PC-9 (cell line): Measurements from ENCODE around the gene KCNE4. TPM values are rescaled to one million over a fixed set of nuclear protein-coding genes. Genes with fewer than 3 reads are reported as not detected.

ENCODE experiments used
- BruUV-seq: library from RNA; stranded (reverse); fragments of 400-500 nt; replicated peaks from 2 replicates; lab custom pipeline; 2021; lab: Mats Ljungman, UMichigan
- CTCF ChIA-PET: fragments of 300-600 bp; sonication (Branson Sonifier 250); formaldehyde crosslinking; loops from one replicate; lab custom pipeline; 2022; ENCODE audit warnings: antibody characterized with exemption; lab: Charles Lee
- POLR2A ChIA-PET: fragments of 300-600 bp; sonication (Branson Sonifier 250); formaldehyde crosslinking; loops from one replicate; lab custom pipeline; 2022; ENCODE audit warnings: antibody characterized with exemption; ENCODE audit not compliant: unreplicated experiment; lab: Charles Lee
- DNase-seq, 2 experiments: peaks; one replicate each; pipeline versions ENCODE4 v3.0.0 to v3.0.0-alpha.2; 2015 to 2022; ENCODE audit warnings: mixed read lengths in 1 of 2
- H2AFZ ChIP-seq: fragments of 200-600 bp; sonication (generic); 2 replicates; pipeline ENCODE4 v1.8.1; 2017; ENCODE audit warnings: antibody characterized with exemption
- H3F3A ChIP-seq: fragments of 200-600 bp; sonication (generic); 2 replicates; pipeline ENCODE4 v1.8.1; 2017; ENCODE audit warnings: antibody characterized with exemption, mild to moderate bottlenecking, low read depth; ENCODE audit not compliant: insufficient read depth
- H3K27ac ChIP-seq: fragments of 200-600 bp; sonication (generic); 2 replicates; pipeline ENCODE4 v1.6.1; 2016; ENCODE audit warnings: mixed run types
- H3K27me3 ChIP-seq: fragments of 200-600 bp; sonication (generic); 2 replicates; pipeline ENCODE4 v1.6.1; 2016; ENCODE audit warnings: low read depth, mixed run types; ENCODE audit not compliant: insufficient read depth
- H3K36me3 ChIP-seq: fragments of 200-600 bp; sonication (generic); 2 replicates; pipeline ENCODE4 v1.6.1; 2016; ENCODE audit warnings: low read depth, mixed run types
- H3K4me1 ChIP-seq: fragments of 200-600 bp; sonication (generic); replicated peaks from 2 replicates; pipeline ENCODE4 v1.6.1; 2016; ENCODE audit warnings: mixed run types; ENCODE audit not compliant: insufficient read depth
- H3K4me2 ChIP-seq: fragments of 200-600 bp; sonication (generic); 2 replicates; pipeline ENCODE4 v1.6.1; 2017; ENCODE audit warnings: mixed run types
- H3K4me3 ChIP-seq: fragments of 200-600 bp; sonication (generic); 2 replicates; pipeline ENCODE4 v1.6.1; 2016; ENCODE audit warnings: mixed run types
- H3K79me2 ChIP-seq: fragments of 200-600 bp; sonication (generic); 2 replicates; pipeline ENCODE4 v1.6.1; 2017; ENCODE audit warnings: low read depth, mixed run types
- H3K9me2 ChIP-seq: fragments of 200-600 bp; sonication (generic); 2 replicates; pipeline ENCODE4 v1.8.1; 2017; ENCODE audit warnings: mild to moderate bottlenecking; ENCODE audit not compliant: insufficient read depth
- H3K9me3 ChIP-seq: fragments of 200-600 bp; sonication (generic); 2 replicates; pipeline ENCODE4 v1.8.1; 2016; ENCODE audit warnings: low read depth; ENCODE audit not compliant: insufficient read depth
- H4K20me1 ChIP-seq: fragments of 200-600 bp; sonication (generic); 2 replicates; pipeline ENCODE4 v1.8.1; 2017; ENCODE audit not compliant: insufficient read depth
- EZH2 ChIP-seq: fragments of 200-600 bp; sonication (generic); IDR thresholded peaks from 2 replicates; pipeline ENCODE4 v1.8.0; 2017; ENCODE audit warnings: antibody characterized with exemption, low read depth
- intact Hi-C: fragments of 100-400 bp; cut with micrococcal nuclease; formaldehyde crosslinking; loops from one replicate; pipeline ENCODE4 v1.10.0; 2022; ENCODE audit not compliant: unreplicated experiment
- total RNA-seq: library from RNA; stranded (reverse); gene quantifications from 2 replicates; pipeline ENCODE4 v1.2.3, GENCODE V29; 2021
- TF ChIP-seq, protein P1 (sequence below): fragments of 200-600 bp; sonication (generic); conservative IDR thresholded peaks from 2 replicates; pipeline ENCODE4 v1.6.1; 2017; ENCODE audit warnings: mixed run types, antibody characterized with exemption, mild to moderate bottlenecking, moderate library complexity

Gene KCNE4
- total RNA-seq, 1 experiment from 2014 or later: 0.11 TPM

DNA sequence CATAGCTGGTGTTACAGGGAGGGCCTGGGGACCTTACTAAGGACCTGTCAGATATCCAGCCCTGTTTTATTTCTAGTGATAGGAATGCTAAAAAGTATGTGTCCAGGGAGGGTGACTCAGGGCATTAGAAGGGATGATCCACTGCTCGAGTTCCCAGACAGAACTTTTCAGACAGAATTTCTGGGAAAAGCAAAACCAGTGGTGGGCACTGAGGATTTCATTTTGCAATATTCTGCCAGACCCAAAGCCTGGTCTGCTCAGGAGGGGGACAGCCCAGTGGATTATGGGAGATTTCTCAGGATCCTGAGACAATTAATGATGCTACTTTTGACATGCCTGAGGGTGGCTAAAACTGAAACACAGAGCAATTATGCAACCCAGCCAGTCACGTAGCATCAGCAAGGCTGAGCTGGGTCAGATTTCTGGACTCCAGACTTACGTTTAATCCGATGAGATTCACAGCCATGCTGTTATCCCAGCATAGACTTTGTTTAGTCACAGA lies 4.7 kb upstream of the KCNE4 start:
- Histone ChIP-seq H3K4me3 (no peak overlapping the region), H3K27me3 (no peaks in the 10 kb centered on the region), H3K9me3 (0 out of 2 replicates have a peak, but pooled peaks cover 3% of the 10 kb centered on the region), H4K20me1 (no peaks in the 10 kb centered on the region), H3F3A (peaks cover 10% of the 10 kb centered on the region; the same call in 1 of the 2 replicates), H3K4me2 (no peak overlapping the region), H2AFZ (no peak overlapping the region), H3K27ac (no peak overlapping the region), H3K9me2 (no peaks in the 10 kb centered on the region), H3K4me1 (peaks cover 17% of the 10 kb centered on the region), H3K79me2 (no peaks in the 10 kb centered on the region), H3K36me3 (no peaks in the 10 kb centered on the region)
- DNase-seq: peak in 1 of 2 experiments; percentile 16
- no TSS peak for BruUV-seq
- intact Hi-C loops: no loop called here
- ChIA-PET POLR2A (interaction anchor here (0.5 to 0.7 kb wide), 3 partner anchors 655 to 1313 kb away, joined by 3 to 5 read pairs (median 5); no protein-coding TSS in a partner anchor), CTCF (interaction anchor here (1.0 kb wide), 1 partner anchor 65 kb away, joined by 3 read pairs; no protein-coding TSS in a partner anchor)
- TF ChIP-seq, protein P1, sequence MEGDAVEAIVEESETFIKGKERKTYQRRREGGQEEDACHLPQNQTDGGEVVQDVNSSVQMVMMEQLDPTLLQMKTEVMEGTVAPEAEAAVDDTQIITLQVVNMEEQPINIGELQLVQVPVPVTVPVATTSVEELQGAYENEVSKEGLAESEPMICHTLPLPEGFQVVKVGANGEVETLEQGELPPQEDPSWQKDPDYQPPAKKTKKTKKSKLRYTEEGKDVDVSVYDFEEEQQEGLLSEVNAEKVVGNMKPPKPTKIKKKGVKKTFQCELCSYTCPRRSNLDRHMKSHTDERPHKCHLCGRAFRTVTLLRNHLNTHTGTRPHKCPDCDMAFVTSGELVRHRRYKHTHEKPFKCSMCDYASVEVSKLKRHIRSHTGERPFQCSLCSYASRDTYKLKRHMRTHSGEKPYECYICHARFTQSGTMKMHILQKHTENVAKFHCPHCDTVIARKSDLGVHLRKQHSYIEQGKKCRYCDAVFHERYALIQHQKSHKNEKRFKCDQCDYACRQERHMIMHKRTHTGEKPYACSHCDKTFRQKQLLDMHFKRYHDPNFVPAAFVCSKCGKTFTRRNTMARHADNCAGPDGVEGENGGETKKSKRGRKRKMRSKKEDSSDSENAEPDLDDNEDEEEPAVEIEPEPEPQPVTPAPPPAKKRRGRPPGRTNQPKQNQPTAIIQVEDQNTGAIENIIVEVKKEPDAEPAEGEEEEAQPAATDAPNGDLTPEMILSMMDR: no peak
- no peak for TF ChIP-seq EZH2

DNA sequence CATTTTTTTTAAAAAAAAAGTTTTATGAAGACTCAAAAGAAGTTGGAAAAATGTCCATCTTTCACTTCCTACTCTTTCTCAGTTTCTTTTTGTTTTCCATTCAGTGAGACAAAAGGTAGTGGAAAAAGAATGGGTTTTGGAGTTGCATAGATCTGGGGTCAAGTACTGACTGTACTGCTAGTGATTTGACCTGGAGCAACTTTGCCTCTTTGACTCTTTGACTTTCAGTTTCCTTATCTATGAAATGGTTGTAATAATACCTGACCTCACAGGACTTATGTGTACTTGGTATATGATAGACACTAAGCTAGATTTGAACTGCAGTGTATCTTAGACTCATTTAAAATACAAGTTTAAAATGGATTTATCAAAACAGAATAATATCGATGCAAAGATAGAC lies 3.5 kb upstream of the KCNE4 start:
- TF ChIP-seq, protein P1: no peak
- no peak for TF ChIP-seq EZH2
- POLR2A ChIA-PET: no interaction called here
- H2AFZ ChIP-seq: no peak overlapping the region
- BruUV-seq: no TSS peak
- H3K27me3 ChIP-seq: no peaks in the 10 kb centered on the region
- no peaks in the 10 kb centered on the region for H3K36me3 ChIP-seq
- intact Hi-C loops: no loop called here
- no peak overlapping the region for H3K4me3 ChIP-seq
- peaks cover 5% of the 10 kb centered on the region for H3K4me1 ChIP-seq
- DNase-seq: no peak
- H3K9me2 ChIP-seq: no peaks in the 10 kb centered on the region
- no peak overlapping the region for H3K27ac ChIP-seq
- no peaks in the 10 kb centered on the region for H3K79me2 ChIP-seq
- no peaks in the 10 kb centered on the region for H4K20me1 ChIP-seq
- no peaks in the 10 kb centered on the region for H3F3A ChIP-seq
- CTCF ChIA-PET: no interaction called here
- H3K9me3 ChIP-seq: no peaks in the 10 kb centered on the region; the same call in 1 of the 2 replicates
- H3K4me2 ChIP-seq: no peak overlapping the region

DNA sequence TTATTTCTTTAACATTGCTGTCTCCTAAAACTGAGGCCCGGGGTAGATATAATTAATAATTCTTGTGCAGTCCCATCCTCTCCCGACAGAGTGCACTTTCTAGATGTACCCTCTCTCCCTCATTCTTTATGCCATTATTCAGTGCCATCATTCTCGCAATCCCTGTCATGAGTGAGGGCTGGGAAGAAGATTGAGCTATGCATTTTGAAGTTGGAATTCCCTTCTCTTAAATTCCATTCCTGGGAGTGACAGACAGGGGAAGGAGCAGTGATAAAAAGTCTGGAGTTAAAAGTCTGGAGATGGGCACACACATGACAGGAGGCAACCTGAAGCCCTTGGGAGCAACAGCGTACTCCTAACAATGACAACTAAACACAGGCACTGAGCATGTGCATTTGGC lies 2.6 kb upstream of the KCNE4 start:
- no peaks in the 10 kb centered on the region for H3K79me2 ChIP-seq
- H3K27me3 ChIP-seq: no peaks in the 10 kb centered on the region
- no peak overlapping the region for H2AFZ ChIP-seq
- no peak overlapping the region for H3K4me2 ChIP-seq
- H4K20me1 ChIP-seq: no peaks in the 10 kb centered on the region
- intact Hi-C loops: no loop called here
- ChIA-PET CTCF (no interaction called here), POLR2A (interaction anchor here (0.6 kb wide), 1 partner anchor 216 kb away, joined by 6 read pairs; no protein-coding TSS in a partner anchor)
- H3F3A ChIP-seq: no peaks in the 10 kb centered on the region
- H3K36me3 ChIP-seq: no peaks in the 10 kb centered on the region
- no peak overlapping the region for H3K4me3 ChIP-seq
- no peak for DNase-seq
- H3K27ac ChIP-seq: no peak overlapping the region
- no peaks in the 10 kb centered on the region for H3K4me1 ChIP-seq
- H3K9me3 ChIP-seq: no peaks in the 10 kb centered on the region; the same call in 1 of the 2 replicates
- TF ChIP-seq, protein P1: no peak
- TF ChIP-seq EZH2: no peak
- no peaks in the 10 kb centered on the region for H3K9me2 ChIP-seq
- no TSS peak for BruUV-seq
